Lower lobe of right lung (tissue), 2 donors: ENCODE measurements around the gene CHMP4A. TPM values are rescaled to one million over a fixed set of nuclear protein-coding genes. Genes with fewer than 3 reads are reported as not detected.

Experiments
- ATAC-seq, 2 donors: fragments of 200-7000 bp; cut with Tn5 transposase; one replicate each; pipeline ENCODE4 v1.9.1; 2020 to 2022; ENCODE audit warnings: mild to moderate bottlenecking in 2 of 2, moderate library complexity in 2 of 2
- DNase-seq: peaks from one replicate; pipeline ENCODE4 v3.0.0-alpha.2; 2020
- H3K27ac ChIP-seq: fragments of 200-600 bp; one replicate; pipeline ENCODE4 v1.8.0; 2022
- H3K27me3 ChIP-seq: fragments of 200-600 bp; one replicate; pipeline ENCODE4 v1.8.0; 2022; ENCODE audit warnings: low read depth
- H3K36me3 ChIP-seq: fragments of 200-600 bp; one replicate; pipeline ENCODE4 v1.8.0; 2022; ENCODE audit warnings: mild to moderate bottlenecking
- H3K4me1 ChIP-seq: fragments of 200-600 bp; one replicate; pipeline ENCODE4 v1.8.0; 2022
- H3K4me3 ChIP-seq: fragments of 200-600 bp; one replicate; pipeline ENCODE4 v1.8.0; 2022; ENCODE audit warnings: mild to moderate bottlenecking
- H3K9me3 ChIP-seq: fragments of 200-600 bp; one replicate; pipeline ENCODE4 v1.8.0; 2022
- CTCF ChIP-seq: fragments of 200-600 bp; IDR thresholded peaks from one replicate; pipeline ENCODE4 v1.8.0; 2022; ENCODE audit warnings: antibody characterized with exemption, mild to moderate bottlenecking
- intact Hi-C: fragments of 100-400 bp; cut with DNase I; formaldehyde crosslinking; loops from one replicate; pipeline ENCODE4 v1.11.0; 2022
- total RNA-seq: library from RNA; stranded (reverse); fragmentation: NEBNext Ultra II Directional; extraction: Animal tissue kit (Norgen Biotek cat#: 25700); gene quantifications from one replicate; pipeline ENCODE4 v1.2.1, GENCODE V29; 2021
- donor health status: DM: no; HTN: yes; CAD: no; lungs with severe emphysema.

Gene CHMP4A
- total RNA-seq, 1 donor from 2014 or later, result 41.9 TPM

DNA sequence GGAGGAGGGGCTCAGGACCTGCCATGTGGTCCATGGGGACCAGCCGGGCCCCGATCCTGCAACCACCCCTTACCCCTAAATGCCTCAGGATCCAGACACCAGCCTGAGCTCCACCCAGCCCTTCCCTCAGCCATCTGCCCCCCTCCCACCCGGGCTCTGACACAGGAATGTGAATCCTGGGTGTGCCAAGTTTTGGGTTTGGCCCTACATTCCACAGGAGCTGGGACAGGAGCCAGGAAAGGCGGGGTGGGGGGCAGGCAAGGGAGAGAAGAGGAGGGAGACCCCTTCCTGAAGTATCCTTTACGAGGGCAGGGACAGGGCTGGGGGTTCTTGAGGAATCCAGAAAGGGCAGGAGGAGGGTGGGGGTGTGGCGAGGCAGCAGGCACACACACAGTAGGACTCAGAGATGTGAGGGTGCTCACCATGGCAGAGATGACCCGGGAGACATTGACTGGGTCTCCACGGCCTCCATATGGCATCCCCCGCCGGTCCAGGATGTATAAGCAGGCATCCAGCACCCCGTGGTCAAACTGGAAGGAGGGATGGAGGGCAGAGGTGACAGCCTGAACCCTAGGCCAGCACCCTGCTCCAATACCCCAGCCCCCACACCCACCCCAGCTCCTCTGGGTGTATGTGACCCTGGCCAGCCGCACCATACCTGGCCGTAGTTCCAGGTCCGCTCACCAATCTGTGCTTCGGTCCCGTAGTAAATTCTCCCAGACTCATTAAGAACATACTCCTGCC is 46.2 kb upstream of the CHMP4A start:
- peak; percentile 80 for DNase-seq
- peaks cover 12% of the 10 kb centered on the region for H3K4me1 ChIP-seq
- no peaks in the 10 kb centered on the region for H3K27me3 ChIP-seq
- intact Hi-C loops, result no loop called here
- H3K4me3 ChIP-seq, result no peak overlapping the region
- H3K36me3 ChIP-seq, result peaks cover 22% of the 10 kb centered on the region
- no peak for TF ChIP-seq CTCF
- H3K27ac ChIP-seq, result peak overlapping the region; percentile 58
- peak; percentile 77 to 79 for ATAC-seq
- H3K9me3 ChIP-seq, result no peaks in the 10 kb centered on the region

- Histone ChIP-seq H3K27ac (peak overlapping the region; percentile 58), H3K36me3 (peaks cover 17% of the 10 kb centered on the region), H3K27me3 (no peaks in the 10 kb centered on the region), H3K9me3 (no peaks in the 10 kb centered on the region), H3K4me1 (peaks cover 12% of the 10 kb centered on the region), H3K4me3 (no peak overlapping the region)
- no peak for TF ChIP-seq CTCF
- intact Hi-C loops, result no loop called here
- DNase-seq (no peak), ATAC-seq (peak in 1 of 2 donors; percentile 1)
These were observed 45.4 kb upstream of the CHMP4A start for GRCh38 chr14:24258548-24259265.

GRCh38 chr14:24258119-24258518 is 44.8 kb upstream of the CHMP4A start:
- peak; percentile 38 for DNase-seq
- Histone ChIP-seq H3K36me3 (peaks cover 13% of the 10 kb centered on the region), H3K9me3 (no peaks in the 10 kb centered on the region), H3K27ac (peak overlapping the region; percentile 58), H3K27me3 (no peaks in the 10 kb centered on the region), H3K4me3 (no peak overlapping the region), H3K4me1 (peaks cover 12% of the 10 kb centered on the region)
- TF ChIP-seq CTCF, result no peak
- no peak for ATAC-seq
- intact Hi-C loops, result no loop called here

DNA sequence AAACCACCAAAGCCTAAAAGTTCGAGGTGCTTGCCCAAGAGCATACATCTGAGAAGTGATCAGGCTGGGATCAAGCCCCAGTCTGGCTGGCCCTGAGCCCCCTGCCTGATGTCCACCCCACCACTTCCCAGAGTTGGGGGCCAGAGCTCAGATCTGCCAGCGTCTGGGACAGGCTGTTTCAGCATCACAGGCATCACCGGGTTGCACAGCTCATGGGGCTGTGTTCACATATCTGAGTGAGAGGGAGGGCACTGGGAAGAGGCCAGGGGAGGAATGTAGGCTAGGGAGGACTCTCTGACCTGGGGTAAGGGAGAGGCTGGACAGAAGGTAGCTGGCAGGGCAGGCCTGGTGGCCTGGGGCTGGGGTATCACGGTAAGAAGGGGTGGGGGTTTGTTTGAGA is 43.7 kb upstream of the CHMP4A start:
- intact Hi-C loops, result no loop called here
- H3K4me3 ChIP-seq, result no peak overlapping the region
- H3K27me3 ChIP-seq, result no peaks in the 10 kb centered on the region
- DNase-seq (peak; percentile 34), ATAC-seq (peak in 1 of 2 donors; percentile 25)
- no peaks in the 10 kb centered on the region for H3K9me3 ChIP-seq
- H3K27ac ChIP-seq, result no peak overlapping the region
- peaks cover 12% of the 10 kb centered on the region for H3K4me1 ChIP-seq
- H3K36me3 ChIP-seq, result peaks cover 13% of the 10 kb centered on the region
- no peak for TF ChIP-seq CTCF

- H3K27me3 ChIP-seq, result no peaks in the 10 kb centered on the region
- no peaks in the 10 kb centered on the region for H3K9me3 ChIP-seq
- no peak overlapping the region for H3K27ac ChIP-seq
- DNase-seq (no peak), ATAC-seq (no peak)
- intact Hi-C loops, result no loop called here
- H3K4me1 ChIP-seq, result peaks cover 12% of the 10 kb centered on the region
- peaks cover 13% of the 10 kb centered on the region for H3K36me3 ChIP-seq
- TF ChIP-seq CTCF, result no peak
- H3K4me3 ChIP-seq, result no peak overlapping the region
These were observed 42.8 kb upstream of the CHMP4A start for GRCh38 chr14:24255931-24256711.
